ENCODE results near the gene IFITM1. TPM values are rescaled to one million over a fixed set of nuclear protein-coding genes. Genes with fewer than 3 reads are reported as not detected.

Gene IFITM1
- total and polyA plus RNA-seq, 2 of the 13 experiments (the other 11 are each of a cell fraction or from before 2014, with no cell fraction given) = 0.38 to 11.1 TPM

DNA sequence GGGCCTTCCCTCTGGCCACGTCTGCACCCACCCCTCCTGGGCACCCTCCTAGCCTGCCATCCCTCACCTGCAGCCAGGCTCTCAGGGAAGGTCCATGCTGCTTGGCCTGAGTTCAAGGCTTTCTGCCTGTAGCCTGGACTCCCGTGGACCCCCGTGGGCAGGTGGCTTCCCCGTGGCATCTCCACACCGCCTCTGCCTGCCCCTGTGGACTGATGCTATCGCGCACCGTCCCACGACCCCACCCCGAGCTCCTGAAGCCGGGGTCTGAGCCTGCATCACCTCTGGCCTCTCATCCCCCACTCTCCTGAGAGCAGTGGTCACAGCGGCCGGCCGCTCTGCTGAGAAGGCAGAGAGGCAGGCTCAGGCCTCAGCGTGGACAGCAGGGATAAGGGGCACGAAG is 19.1 kb upstream of the IFITM1 start:
- BruUV-seq (replicated peaks) = no TSS peak
- Histone ChIP-seq H3K27me3 (ENCODE audit: control insufficient read depth in 1 of 2, insufficient read depth in 2 of 2, low read length in 2 of 2) (peaks cover 9 to 12% of the 10 kb centered on the region in 2 experiments), H3K27ac (ENCODE audit: extremely low read length, insufficient read depth, low read length) (no peak overlapping the region), H3K36me3 (replicated peaks in 1 of 2; ENCODE audit: control insufficient read depth in 1 of 2, insufficient read depth in 2 of 2, low read length in 2 of 2) (0 out of 5 replicates have a peak, but pooled peaks cover 0 to 2% of the 10 kb centered on the region in 2 experiments), H4K20me1 (ENCODE audit: insufficient read depth, low read length) (no peaks in the 10 kb centered on the region), H3K79me2 (ENCODE audit: insufficient read depth, low read length) (no peaks in the 10 kb centered on the region), H2AFZ (ENCODE audit: low read length) (no peak overlapping the region), H3K4me2 (ENCODE audit: low read depth, low read length) (no peak overlapping the region), H3K9ac (ENCODE audit: insufficient read depth, low read depth, low read length) (no peak overlapping the region), H3K9me3 (ENCODE audit: low read length) (no peaks in the 10 kb centered on the region), H3K4me1 (ENCODE audit: insufficient read depth, low read length) (peaks cover 25% of the 10 kb centered on the region), H3K4me3 (replicated peaks in 1 of 3; ENCODE audit: insufficient read depth in 1 of 3, low read depth in 2 of 3, low read length in 3 of 3) (no peak overlapping the region)
- ATAC-seq (no peak), FAIRE-seq (no peak), DNase-seq (ENCODE audit: low spot score) (no peak)
- intact Hi-C loops (cut with micrococcal nuclease; ENCODE audit: unreplicated experiment) (no loop called here), in situ Hi-C loops (cut with HindIII; ENCODE audit: extremely low pct_ligation_motif_present, low pct_unique_long_range_greater_than_20kb) (no loop called here)
- CTCF ChIA-PET (ENCODE audit: low intra/inter-chr PET ratio, low total read pairs) = no interaction called here
- POLR2A ChIA-PET = no interaction called here
- TF ChIP-seq, protein P1, sequence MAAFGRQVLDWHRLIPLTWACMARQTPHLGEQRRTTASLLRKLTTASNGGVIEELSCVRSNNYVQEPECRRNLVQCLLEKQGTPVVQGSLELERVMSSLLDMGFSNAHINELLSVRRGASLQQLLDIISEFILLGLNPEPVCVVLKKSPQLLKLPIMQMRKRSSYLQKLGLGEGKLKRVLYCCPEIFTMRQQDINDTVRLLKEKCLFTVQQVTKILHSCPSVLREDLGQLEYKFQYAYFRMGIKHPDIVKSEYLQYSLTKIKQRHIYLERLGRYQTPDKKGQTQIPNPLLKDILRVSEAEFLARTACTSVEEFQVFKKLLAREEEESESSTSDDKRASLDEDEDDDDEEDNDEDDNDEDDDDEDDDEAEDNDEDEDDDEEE (CRISPR knock-in tag; IDR thresholded peaks at IDR 0.05) = no peak
- TF ChIP-seq ZBTB7B (CRISPR knock-in tag; IDR thresholded peaks at IDR 0.05) = no peak
- TF ChIP-seq STAG1 (CRISPR knock-in tag; IDR thresholded peaks at IDR 0.05) = no peak
- no peak for TF ChIP-seq ZNF841 (CRISPR knock-in tag; IDR thresholded peaks at IDR 0.05; ENCODE audit: borderline replicate concordance)
- TF ChIP-seq, protein P2, sequence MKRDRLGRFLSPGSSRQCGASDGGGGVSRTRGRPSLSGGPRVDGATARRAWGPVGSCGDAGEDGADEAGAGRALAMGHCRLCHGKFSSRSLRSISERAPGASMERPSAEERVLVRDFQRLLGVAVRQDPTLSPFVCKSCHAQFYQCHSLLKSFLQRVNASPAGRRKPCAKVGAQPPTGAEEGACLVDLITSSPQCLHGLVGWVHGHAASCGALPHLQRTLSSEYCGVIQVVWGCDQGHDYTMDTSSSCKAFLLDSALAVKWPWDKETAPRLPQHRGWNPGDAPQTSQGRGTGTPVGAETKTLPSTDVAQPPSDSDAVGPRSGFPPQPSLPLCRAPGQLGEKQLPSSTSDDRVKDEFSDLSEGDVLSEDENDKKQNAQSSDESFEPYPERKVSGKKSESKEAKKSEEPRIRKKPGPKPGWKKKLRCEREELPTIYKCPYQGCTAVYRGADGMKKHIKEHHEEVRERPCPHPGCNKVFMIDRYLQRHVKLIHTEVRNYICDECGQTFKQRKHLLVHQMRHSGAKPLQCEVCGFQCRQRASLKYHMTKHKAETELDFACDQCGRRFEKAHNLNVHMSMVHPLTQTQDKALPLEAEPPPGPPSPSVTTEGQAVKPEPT (CRISPR knock-in tag; IDR thresholded peaks at IDR 0.05; ENCODE audit: low read depth) = no peak
- TF ChIP-seq ZNF766 (CRISPR knock-in tag; IDR thresholded peaks at IDR 0.05; ENCODE audit: borderline replicate concordance) = no peak
- no peak for TF ChIP-seq SIN3A (IDR thresholded peaks at IDR 0.05; ENCODE audit: borderline replicate concordance, low read depth, low read length)
- no peak for TF ChIP-seq KMT2B (CRISPR knock-in tag; IDR thresholded peaks at IDR 0.05)
- no peak for TF ChIP-seq FOXA1 (IDR thresholded peaks at IDR 0.05)
- no peak for TF ChIP-seq FOXA1 (CRISPR knock-in tag; IDR thresholded peaks at IDR 0.05)
- no peak for TF ChIP-seq RFX3 (CRISPR knock-in tag; IDR thresholded peaks at IDR 0.05)
- no peak for TF ChIP-seq TOE1 (CRISPR knock-in tag; IDR thresholded peaks at IDR 0.05)
- no peak for TF ChIP-seq PHF20 (CRISPR knock-in tag; IDR thresholded peaks at IDR 0.05)
- no peak for TF ChIP-seq ZNF879 (CRISPR knock-in tag; IDR thresholded peaks at IDR 0.05)
- TF ChIP-seq CBX1 (IDR thresholded peaks at IDR 0.05; ENCODE audit: low read depth) = no peak
- TF ChIP-seq, protein P3, sequence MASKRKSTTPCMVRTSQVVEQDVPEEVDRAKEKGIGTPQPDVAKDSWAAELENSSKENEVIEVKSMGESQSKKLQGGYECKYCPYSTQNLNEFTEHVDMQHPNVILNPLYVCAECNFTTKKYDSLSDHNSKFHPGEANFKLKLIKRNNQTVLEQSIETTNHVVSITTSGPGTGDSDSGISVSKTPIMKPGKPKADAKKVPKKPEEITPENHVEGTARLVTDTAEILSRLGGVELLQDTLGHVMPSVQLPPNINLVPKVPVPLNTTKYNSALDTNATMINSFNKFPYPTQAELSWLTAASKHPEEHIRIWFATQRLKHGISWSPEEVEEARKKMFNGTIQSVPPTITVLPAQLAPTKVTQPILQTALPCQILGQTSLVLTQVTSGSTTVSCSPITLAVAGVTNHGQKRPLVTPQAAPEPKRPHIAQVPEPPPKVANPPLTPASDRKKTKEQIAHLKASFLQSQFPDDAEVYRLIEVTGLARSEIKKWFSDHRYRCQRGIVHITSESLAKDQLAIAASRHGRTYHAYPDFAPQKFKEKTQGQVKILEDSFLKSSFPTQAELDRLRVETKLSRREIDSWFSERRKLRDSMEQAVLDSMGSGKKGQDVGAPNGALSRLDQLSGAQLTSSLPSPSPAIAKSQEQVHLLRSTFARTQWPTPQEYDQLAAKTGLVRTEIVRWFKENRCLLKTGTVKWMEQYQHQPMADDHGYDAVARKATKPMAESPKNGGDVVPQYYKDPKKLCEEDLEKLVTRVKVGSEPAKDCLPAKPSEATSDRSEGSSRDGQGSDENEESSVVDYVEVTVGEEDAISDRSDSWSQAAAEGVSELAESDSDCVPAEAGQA (IDR thresholded peaks at IDR 0.05; ENCODE audit: low read depth) = no peak
- TF ChIP-seq, protein P3 (CRISPR knock-in tag; IDR thresholded peaks at IDR 0.05; ENCODE audit: borderline replicate concordance) = no peak
- no peak for TF ChIP-seq NR1H2 (CRISPR knock-in tag; IDR thresholded peaks at IDR 0.05; ENCODE audit: borderline replicate concordance, low read depth)
- no peak for TF ChIP-seq NFE2 (CRISPR knock-in tag; IDR thresholded peaks at IDR 0.05)
- TF ChIP-seq ZNF431 (CRISPR knock-in tag; IDR thresholded peaks at IDR 0.05; ENCODE audit: borderline replicate concordance, low read depth) = no peak
- WGBS (ENCODE audit: low lambda C conversion rate) = 90% methylated on average over 16 of the region's 16 CpGs
